HCT116 (cell line): Measurements from ENCODE around the gene LMBR1. TPM values are rescaled to one million over a fixed set of nuclear protein-coding genes. Genes with fewer than 3 reads are reported as not detected.

Experiments
- ATAC-seq: fragments of 200-7000 bp; cut with Tn5 transposase; 2 replicates; pipeline ENCODE4 v1.9.1; 2020; ENCODE audit warnings: mild to moderate bottlenecking, moderate library complexity
- BruUV-seq: library from RNA; stranded (reverse); fragments of 400-500 nt; replicated peaks from 2 replicates; lab custom pipeline; 2021; lab: Mats Ljungman, UMichigan
- CTCF ChIA-PET: fragments of 300-600 bp; sonication (Branson Sonifier 250); formaldehyde crosslinking; loops from one replicate; lab custom pipeline; 2021; ENCODE audit warnings: antibody characterized with exemption; lab: Charles Lee
- POLR2A ChIA-PET: fragments of 300-600, 350-600 bp; sonication (Branson Sonifier 250); formaldehyde crosslinking; loops from one replicate; lab custom pipeline; 2021; ENCODE audit warnings: antibody characterized with exemption; lab: Charles Lee
- RAD21 ChIA-PET, 2 experiments: fragments of 300-600 bp; sonication (Branson Sonifier 250); formaldehyde crosslinking; loops; one replicate each; lab custom pipeline; 2023; ENCODE audit warnings: low total read pairs in 2 of 2; ENCODE audit not compliant: uncharacterized antibody in 2 of 2, unreplicated experiment in 2 of 2, low non-redundant PET in 1 of 2; lab: Charles Lee
- DNase-seq: peaks from one replicate; pipeline ENCODE4 v3.0.0-alpha.2; 2010; ENCODE audit warnings: low read depth, low spot score
- H2AFZ ChIP-seq: fragments of 200-600 bp; shearing (Covaris generic), sonication (generic); 2 replicates; pipeline ENCODE4 v1.6.1; 2017; ENCODE audit warnings: low read depth, mixed run types, mixed read lengths, antibody characterized with exemption, low read length; ENCODE audit not compliant: poor library complexity, severe bottlenecking
- H3K27ac ChIP-seq: 2 replicates; pipeline ENCODE4 v1.5.1; 2012; ENCODE audit warnings: low read depth, low read length
- H3K27me3 ChIP-seq: fragments of 200-600 bp; sonication (generic); 2 replicates; pipeline ENCODE4 v1.6.1; 2016; ENCODE audit warnings: mixed run types, low read length, mixed read lengths; ENCODE audit not compliant: insufficient read depth
- H3K36me3 ChIP-seq, 2 experiments: fragments of 200-500 bp in 1 of 2; fragments of 200-600 bp in 1 of 2; sonication (Bioruptor generic) in 1 of 2; sonication (generic) in 1 of 2; 2 replicates each; pipeline versions ENCODE4 v1.5.1 to v1.6.1; 2014 to 2016; ENCODE audit warnings: low read length in 2 of 2, inconsistent platforms in 1 of 2, mixed read lengths in 1 of 2, mixed run types in 1 of 2; ENCODE audit not compliant: insufficient read depth in 2 of 2, control insufficient read depth in 1 of 2
- H3K4me1 ChIP-seq, 2 experiments: fragments of 200-600 bp in 1 of 2; sonication (generic) in 1 of 2; 2 replicates each; pipeline versions ENCODE4 v1.5.1 to v1.6.1; 2012 to 2017; ENCODE audit warnings: low read length in 2 of 2, inconsistent platforms in 1 of 2, mild to moderate bottlenecking in 1 of 2, mixed read lengths in 1 of 2, mixed run types in 1 of 2, moderate library complexity in 1 of 2; ENCODE audit not compliant: insufficient read depth in 2 of 2, control insufficient read depth in 1 of 2
- H3K4me2 ChIP-seq: fragments of 200-600 bp; sonication (generic); 2 replicates; pipeline ENCODE4 v1.6.1; 2017; ENCODE audit warnings: mixed run types, low read length, mixed read lengths
- H3K4me3 ChIP-seq, 2 experiments: fragments of 200-600 bp in 1 of 2; sonication (generic) in 1 of 2; replicated peaks in 1 of 2; 2 replicates each; pipeline ENCODE4 v1.5.1; 2011 to 2016; ENCODE audit warnings: low read length in 2 of 2, control low read depth in 1 of 2, low read depth in 1 of 2, mild to moderate bottlenecking in 1 of 2, mixed read lengths in 1 of 2, mixed run types in 1 of 2
- H3K79me2 ChIP-seq: fragments of 200-600 bp; sonication (generic); 2 replicates; pipeline ENCODE4 v1.6.1; 2017; ENCODE audit warnings: mild to moderate bottlenecking, mixed run types, low read length, moderate library complexity, mixed read lengths; ENCODE audit not compliant: insufficient read depth
- H3K9ac ChIP-seq: fragments of 200-600 bp; sonication (generic); 2 replicates; pipeline ENCODE4 v1.6.1; 2016; ENCODE audit warnings: low read length, mixed read lengths
- H3K9me2 ChIP-seq: fragments of 200-600 bp; sonication (generic), shearing (Covaris generic); 2 replicates; pipeline ENCODE4 v1.6.1; 2017; ENCODE audit warnings: mixed run types, mild to moderate bottlenecking, moderate library complexity; ENCODE audit not compliant: insufficient read depth
- H3K9me3 ChIP-seq, 2 experiments: fragments of 200-500 bp in 1 of 2; fragments of 200-600 bp in 1 of 2; sonication (Bioruptor generic) in 1 of 2; sonication (generic) in 1 of 2; 2 replicates each; pipeline ENCODE4 v1.6.1; 2014 to 2017; ENCODE audit warnings: low read length in 2 of 2, mixed read lengths in 2 of 2, inconsistent platforms in 1 of 2, low read depth in 1 of 2, mild to moderate bottlenecking in 1 of 2, mixed run types in 1 of 2, moderate library complexity in 1 of 2; ENCODE audit not compliant: control insufficient read depth in 1 of 2, insufficient read depth in 1 of 2
- H4K20me1 ChIP-seq: fragments of 200-600 bp; sonication (generic), shearing (Covaris generic); 2 replicates; pipeline ENCODE4 v1.6.1; 2017; ENCODE audit warnings: mixed run types, mild to moderate bottlenecking, moderate library complexity; ENCODE audit not compliant: insufficient read depth
- ATF3 ChIP-seq: IDR thresholded peaks from 2 replicates; pipeline ENCODE4 v1.6.1; 2012
- CBX3 ChIP-seq: IDR thresholded peaks from 2 replicates; pipeline ENCODE4 v1.6.1; 2012; ENCODE audit warnings: low read depth
- CEBPB ChIP-seq: IDR thresholded peaks from 2 replicates; pipeline ENCODE4 v1.6.1; 2012; ENCODE audit warnings: low read depth
- CTCF ChIP-seq, 3 experiments: fragments of 200-600 bp in 1 of 3; sonication (generic) in 1 of 3; IDR thresholded peaks in 2 of 3; conservative IDR thresholded peaks in 1 of 3; 2 replicates each; pipeline ENCODE4 v1.5.1; 2012 to 2017; ENCODE audit warnings: low read depth in 2 of 3, low read length in 2 of 3, antibody characterized with exemption in 1 of 3, borderline replicate concordance in 1 of 3, control low read depth in 1 of 3, mild to moderate bottlenecking in 1 of 3, mixed read lengths in 1 of 3, mixed run types in 1 of 3, moderate library complexity in 1 of 3; ENCODE audit not compliant: insufficient read depth in 1 of 3
- EGR1 ChIP-seq: IDR thresholded peaks from 2 replicates; pipeline ENCODE4 v1.6.1; 2012; ENCODE audit warnings: low read depth
- ELF1 ChIP-seq: IDR thresholded peaks from 2 replicates; pipeline ENCODE4 v1.6.1; 2012; ENCODE audit warnings: low read depth, borderline replicate concordance
- EZH2 ChIP-seq: fragments of 200-600 bp; sonication (generic); IDR thresholded peaks from 2 replicates; pipeline ENCODE4 v1.6.1; 2017; ENCODE audit warnings: antibody characterized with exemption, mixed run types
- EZH2phosphoT487 ChIP-seq: fragments of 200-600 bp; IDR thresholded peaks from 2 replicates; pipeline ENCODE4 v1.6.1; 2018; ENCODE audit warnings: antibody characterized with exemption, borderline replicate concordance
- FOSL1 ChIP-seq: IDR thresholded peaks from 2 replicates; pipeline ENCODE4 v1.6.1; 2012; ENCODE audit warnings: low read depth
- MAX ChIP-seq: IDR thresholded peaks from 2 replicates; pipeline ENCODE4 v1.6.1; 2012
- POLR2A ChIP-seq: IDR thresholded peaks from 2 replicates; pipeline ENCODE4 v1.7.0; 2011; ENCODE audit warnings: borderline replicate concordance; ENCODE audit not compliant: insufficient read depth, insufficient read length; ENCODE audit errors: extremely low read depth
- POLR2AphosphoS5 ChIP-seq: IDR thresholded peaks from 2 replicates; pipeline ENCODE4 v1.6.1; 2011; ENCODE audit warnings: mild to moderate bottlenecking, low read depth, low read length, moderate library complexity
- REST ChIP-seq: IDR thresholded peaks from 2 replicates; pipeline ENCODE4 v1.6.1; 2012; ENCODE audit warnings: low read depth
- SP1 ChIP-seq: IDR thresholded peaks from 2 replicates; pipeline ENCODE4 v1.6.1; 2012; ENCODE audit warnings: low read depth
- TCF7L2 ChIP-seq: IDR thresholded peaks from 2 replicates; pipeline ENCODE4 v1.7.0; 2011; ENCODE audit warnings: borderline replicate concordance, inconsistent platforms; ENCODE audit not compliant: insufficient read depth, insufficient read length; ENCODE audit errors: extremely low read depth
- intact Hi-C: fragments of 100-400 bp; cut with micrococcal nuclease; formaldehyde crosslinking; loops from 2 replicates; pipeline ENCODE4 v1.10.0; 2022
- total RNA-seq: library from RNA; stranded (reverse); gene quantifications from one replicate; pipeline ENCODE4 v1.2.1, GENCODE V29; 2021; ENCODE audit not compliant: unreplicated experiment

The LMBR1 gene
- total RNA-seq, 1 experiment from 2014 or later = 84.0 TPM

- no peaks in the 10 kb centered on the region for H4K20me1 ChIP-seq
- ATAC-seq (no peak), DNase-seq (no peak)
- no TSS peak for BruUV-seq
- no peaks in the 10 kb centered on the region for H3K4me1 ChIP-seq
- no peak overlapping the region for H2AFZ ChIP-seq
- CTCF ChIA-PET = no interaction called here
- no peak overlapping the region for H3K4me2 ChIP-seq
- no peaks in the 10 kb centered on the region for H3K36me3 ChIP-seq
- H3K27me3 ChIP-seq = no peaks in the 10 kb centered on the region
- no peak overlapping the region for H3K27ac ChIP-seq
- H3K9me2 ChIP-seq = no peaks in the 10 kb centered on the region
- POLR2A ChIA-PET = no interaction called here
- no peak overlapping the region for H3K9ac ChIP-seq
- no peak overlapping the region for H3K4me3 ChIP-seq
- intact Hi-C loops = no loop called here
- peaks cover 6% of the 10 kb centered on the region; the same call in 1 of the 2 replicates for H3K79me2 ChIP-seq
- RAD21 ChIA-PET = no interaction called here
- no peak for TF ChIP-seq FOSL1
- no peak for TF ChIP-seq CTCF (IDR thresholded peaks at IDR 0.05 in 2 of 3, conservative IDR thresholded peaks at IDR 0.05 in 1 of 3; ENCODE audit: borderline replicate concordance in 1 of 3, insufficient read depth in 1 of 3, low read depth in 2 of 3, low read length in 2 of 3)
- TF ChIP-seq POLR2A = no peak
- H3K9me3 ChIP-seq = no peaks in the 10 kb centered on the region
These were observed 90.8 kb downstream of the LMBR1 start for GRCh38 chr7:156802214-156802613.

GRCh38 chr7:156795415-156795814, 97.6 kb downstream of the LMBR1 start:
- Histone ChIP-seq H3K4me3 (no peak overlapping the region), H3K9me2 (no peaks in the 10 kb centered on the region), H3K4me1 (no peaks in the 10 kb centered on the region), H3K27me3 (no peaks in the 10 kb centered on the region), H4K20me1 (no peaks in the 10 kb centered on the region), H3K9me3 (no peaks in the 10 kb centered on the region), H3K27ac (no peak overlapping the region), H3K36me3 (no peaks in the 10 kb centered on the region), H3K4me2 (no peak overlapping the region), H3K9ac (no peak overlapping the region), H2AFZ (no peak overlapping the region), H3K79me2 (peaks cover 6% of the 10 kb centered on the region; the same call in 1 of the 2 replicates)
- ChIA-PET RAD21 (no interaction called here), CTCF (no interaction called here), POLR2A (no interaction called here)
- TSS peak; percentile 3 for BruUV-seq
- no peak for ATAC-seq
- intact Hi-C loops = no loop called here
- no peak for DNase-seq
- TF ChIP-seq ATF3 (no peak), MAX (no peak), CEBPB (no peak), TCF7L2 (no peak), EZH2phosphoT487 (no peak), POLR2AphosphoS5 (no peak), EZH2 (no peak), CBX3 (no peak), SP1 (no peak), ELF1 (no peak), EGR1 (no peak), REST (no peak)
